CD4-positive, CD25-positive, alpha-beta regulatory T cell (primary cell): ENCODE measurements around the gene RNLS. TPM values are rescaled to one million over a fixed set of nuclear protein-coding genes. Genes with fewer than 3 reads are reported as not detected.

ENCODE experiments used
- ATAC-seq, 2 donors: fragments of 150-1000 bp; cut with Tn5 transposase; one replicate each; pipeline ENCODE4 v1.10.0; 2021; ENCODE audit warnings: low read depth in 2 of 2, moderate number of reproducible peaks in 2 of 2, moderate library complexity in 1 of 2
- DNase-seq, 3 donors: peaks; one replicate each; pipeline versions ENCODE4 v3.0.0 to v3.0.0-alpha.2; 2012 to 2022; ENCODE audit warnings: mixed read lengths in 1 of 3
- H3K27ac ChIP-seq: one replicate; pipeline ENCODE4 v1.7.0; 2013; ENCODE audit warnings: mild to moderate bottlenecking, low read length; ENCODE audit not compliant: insufficient read depth, poor library complexity, severe bottlenecking
- H3K27me3 ChIP-seq: one replicate; pipeline ENCODE4 v1.7.0; 2013; ENCODE audit warnings: low read length; ENCODE audit not compliant: control insufficient read depth, insufficient read depth
- H3K36me3 ChIP-seq: one replicate; pipeline ENCODE4 v1.7.0; 2013; ENCODE audit warnings: mild to moderate bottlenecking, low read length, moderate library complexity; ENCODE audit not compliant: control insufficient read depth, insufficient read depth
- H3K4me1 ChIP-seq: 2 replicates; pipeline ENCODE4 v1.7.0; 2013; ENCODE audit warnings: mild to moderate bottlenecking, low read length; ENCODE audit not compliant: insufficient read depth, control insufficient read depth, poor library complexity, severe bottlenecking
- H3K4me3 ChIP-seq: one replicate; pipeline ENCODE4 v1.7.0; 2013; ENCODE audit warnings: low read depth, mild to moderate bottlenecking, low read length, moderate library complexity
- H3K9me3 ChIP-seq, 2 experiments: 1 replicate in 1 of 2; 2 replicates in 1 of 2; pipeline ENCODE4 v1.7.0; 2013; ENCODE audit warnings: low read length in 2 of 2, mild to moderate bottlenecking in 1 of 2, moderate library complexity in 1 of 2; ENCODE audit not compliant: control insufficient read depth in 2 of 2
- H3K27ac Mint-ChIP-seq, 3 donors: one replicate each; pipeline ENCODE4 v1.8.0; 2020 to 2022; ENCODE audit warnings: mild to moderate bottlenecking in 3 of 3, mixed read lengths in 3 of 3, moderate library complexity in 2 of 3
- H3K27me3 Mint-ChIP-seq: one replicate; pipeline ENCODE4 v1.8.0; 2022; ENCODE audit warnings: mild to moderate bottlenecking, mixed read lengths
- H3K36me3 Mint-ChIP-seq: one replicate; pipeline ENCODE4 v1.8.0; 2020; ENCODE audit warnings: mixed read lengths
- H3K4me1 Mint-ChIP-seq, 4 donors: one replicate each; pipeline ENCODE4 v1.8.0; 2020 to 2022; ENCODE audit warnings: mixed read lengths in 4 of 4, mild to moderate bottlenecking in 1 of 4
- H3K4me3 Mint-ChIP-seq, 4 donors: one replicate each; pipeline ENCODE4 v1.8.0; 2020 to 2022; ENCODE audit warnings: mild to moderate bottlenecking in 4 of 4, mixed read lengths in 4 of 4, moderate library complexity in 3 of 4
- H3K9me3 Mint-ChIP-seq, 7 donors: one replicate each; pipeline ENCODE4 v1.8.0; 2020 to 2022; ENCODE audit warnings: mixed read lengths in 7 of 7, mild to moderate bottlenecking in 3 of 7, moderate library complexity in 2 of 7
- polyA plus RNA-seq, 4 donors: library from polyadenylated mRNA; unstranded; fragments of 300-500 nt; fragmentation: Illumina TruSeq; gene quantifications; one replicate each; pipeline ENCODE4 v1.2.3, GENCODE V29; 2021
- total RNA-seq: library from RNA; stranded (reverse); gene quantifications from one replicate; pipeline ENCODE4 v1.2.3, GENCODE V29; 2022

Gene RNLS
- total and polyA plus RNA-seq, 5 donors from 2014 or later, result 1.6 to 5.6 (median 4.4) TPM

- no peaks in the 10 kb centered on the region for H3K4me1 ChIP-seq
- H3K9me3 Mint-ChIP-seq, result peaks cover 0 to 1% (median 0%) of the 10 kb centered on the region in 7 donors
- no peak overlapping the region for H3K27ac ChIP-seq
- H3K27ac Mint-ChIP-seq, result no peak overlapping the region
- H3K27me3 ChIP-seq, result no peaks in the 10 kb centered on the region
- no peak overlapping the region for H3K4me3 ChIP-seq
- H3K36me3 ChIP-seq, result no peaks in the 10 kb centered on the region
- H3K4me3 Mint-ChIP-seq, result no peak overlapping the region
- no peaks in the 10 kb centered on the region for H3K9me3 ChIP-seq
- H3K36me3 Mint-ChIP-seq, result peaks cover 4% of the 10 kb centered on the region
- DNase-seq (no peak), ATAC-seq (no peak)
- H3K27me3 Mint-ChIP-seq, result peaks cover 6% of the 10 kb centered on the region
- H3K4me1 Mint-ChIP-seq, result peaks cover 0 to 7% (median 1%) of the 10 kb centered on the region in 4 donors
Observed at GRCh38 chr10:88499569-88500470, 83.3 kb downstream of the RNLS start.

GRCh38 chr10:88497913-88498312 is 85.2 kb downstream of the RNLS start:
- Histone ChIP-seq H3K36me3 (no peaks in the 10 kb centered on the region), H3K27ac (no peak overlapping the region), H3K4me1 (no peaks in the 10 kb centered on the region), H3K27me3 (no peaks in the 10 kb centered on the region), H3K9me3 (no peaks in the 10 kb centered on the region), H3K4me3 (no peak overlapping the region)
- Mint-ChIP-seq H3K36me3 (peaks cover 4% of the 10 kb centered on the region), H3K27ac (no peak overlapping the region), H3K4me3 (no peak overlapping the region), H3K4me1 (peaks cover 0 to 7% (median 1%) of the 10 kb centered on the region in 4 donors), H3K9me3 (peaks cover 0 to 1% (median 0%) of the 10 kb centered on the region in 7 donors), H3K27me3 (peaks cover 6% of the 10 kb centered on the region)
- DNase-seq, result no peak
- no peak for ATAC-seq

DNA sequence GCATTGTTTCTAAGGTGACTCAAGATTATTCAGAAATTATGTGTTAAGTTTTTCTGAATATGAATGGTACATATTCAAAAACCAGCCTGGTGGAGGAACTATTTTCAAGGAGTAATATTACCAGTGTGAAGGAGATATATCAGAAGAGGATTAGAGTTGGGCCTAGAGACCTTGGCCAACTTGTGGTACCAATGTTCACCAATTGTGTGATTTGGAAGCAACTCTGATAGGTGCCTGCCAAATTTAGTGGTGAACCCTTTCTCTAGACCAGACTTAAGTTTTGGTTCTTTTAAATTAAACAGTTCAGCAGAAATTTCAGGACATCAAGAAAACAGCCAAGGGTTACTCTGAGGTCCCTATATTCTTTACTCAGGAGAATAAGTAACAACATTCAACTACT is 88.6 kb downstream of the RNLS start:
- DNase-seq, result no peak
- Histone ChIP-seq H3K36me3 (no peaks in the 10 kb centered on the region), H3K27ac (no peak overlapping the region), H3K9me3 (no peaks in the 10 kb centered on the region), H3K27me3 (no peaks in the 10 kb centered on the region), H3K4me1 (no peaks in the 10 kb centered on the region), H3K4me3 (no peak overlapping the region)
- Mint-ChIP-seq H3K27ac (no peak overlapping the region), H3K27me3 (peaks cover 3% of the 10 kb centered on the region), H3K4me3 (no peak overlapping the region), H3K4me1 (peaks cover 0 to 9% (median 1%) of the 10 kb centered on the region in 4 donors), H3K9me3 (peaks cover 0 to 1% (median 0%) of the 10 kb centered on the region in 7 donors), H3K36me3 (peaks cover 4% of the 10 kb centered on the region)
- ATAC-seq, result no peak

GRCh38 chr10:88493691-88494483 is 89.2 kb downstream of the RNLS start:
- no peaks in the 10 kb centered on the region for H3K36me3 ChIP-seq
- H3K4me1 ChIP-seq, result no peaks in the 10 kb centered on the region
- ATAC-seq, result no peak
- no peak overlapping the region for H3K4me3 Mint-ChIP-seq
- no peak overlapping the region for H3K27ac Mint-ChIP-seq
- H3K4me1 Mint-ChIP-seq, result peaks cover 0 to 9% (median 1%) of the 10 kb centered on the region in 4 donors
- H3K9me3 ChIP-seq, result no peaks in the 10 kb centered on the region
- peaks cover 0 to 1% (median 0%) of the 10 kb centered on the region in 7 donors for H3K9me3 Mint-ChIP-seq
- no peak overlapping the region for H3K27ac ChIP-seq
- no peaks in the 10 kb centered on the region for H3K27me3 Mint-ChIP-seq
- no peak overlapping the region for H3K4me3 ChIP-seq
- peaks cover 4% of the 10 kb centered on the region for H3K36me3 Mint-ChIP-seq
- no peaks in the 10 kb centered on the region for H3K27me3 ChIP-seq
- DNase-seq, result no peak

DNA sequence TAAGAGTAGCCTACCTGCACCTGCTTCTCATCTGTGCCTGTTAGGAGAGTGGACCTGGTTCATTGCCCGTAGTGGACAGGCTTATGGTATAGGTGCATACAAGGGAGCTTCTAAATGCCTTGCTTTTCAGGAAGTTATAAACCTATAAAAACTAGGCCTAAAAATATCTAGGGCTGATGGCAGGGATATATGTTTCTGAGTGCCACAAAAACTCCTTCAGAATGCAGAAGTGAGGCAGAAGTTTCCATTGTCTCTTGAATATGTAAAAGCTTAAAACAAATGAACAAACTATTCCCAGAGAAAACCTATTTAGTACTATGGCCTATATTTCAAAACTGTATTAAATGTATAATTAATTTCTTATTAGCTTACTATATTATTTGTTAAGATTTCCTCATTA is 91.8 kb downstream of the RNLS start:
- H3K27ac Mint-ChIP-seq, result no peak overlapping the region

GRCh38 chr10:88490231-88490980 is 92.7 kb downstream of the RNLS start:
- Histone ChIP-seq H3K36me3 (no peaks in the 10 kb centered on the region), H3K9me3 (no peaks in the 10 kb centered on the region), H3K27ac (no peak overlapping the region), H3K4me1 (no peaks in the 10 kb centered on the region), H3K27me3 (no peaks in the 10 kb centered on the region), H3K4me3 (no peak overlapping the region)
- Mint-ChIP-seq H3K9me3 (peaks cover 0 to 4% (median 0%) of the 10 kb centered on the region in 7 donors), H3K36me3 (peaks cover 10% of the 10 kb centered on the region), H3K4me3 (no peak overlapping the region), H3K27me3 (no peaks in the 10 kb centered on the region), H3K4me1 (peaks cover 0 to 2% (median 0%) of the 10 kb centered on the region in 4 donors), H3K27ac (no peak overlapping the region)
- DNase-seq (no peak), ATAC-seq (no peak)

More for the DNA sequence above, 91.8 kb downstream of the RNLS start:
- no peak for ATAC-seq
- H3K4me3 Mint-ChIP-seq, result no peak overlapping the region
- no peak for DNase-seq
- Histone ChIP-seq H3K4me1 (no peaks in the 10 kb centered on the region), H3K27me3 (no peaks in the 10 kb centered on the region), H3K36me3 (no peaks in the 10 kb centered on the region), H3K9me3 (no peaks in the 10 kb centered on the region), H3K27ac (no peak overlapping the region), H3K4me3 (no peak overlapping the region)
- peaks cover 13% of the 10 kb centered on the region for H3K36me3 Mint-ChIP-seq
- peaks cover 0 to 4% (median 0%) of the 10 kb centered on the region in 7 donors for H3K9me3 Mint-ChIP-seq
- no peaks in the 10 kb centered on the region for H3K27me3 Mint-ChIP-seq
- H3K4me1 Mint-ChIP-seq, result peaks cover 0 to 2% (median 0%) of the 10 kb centered on the region in 4 donors

- DNase-seq (no peak), ATAC-seq (no peak)
- Histone ChIP-seq H3K27ac (no peak overlapping the region), H3K4me1 (no peaks in the 10 kb centered on the region), H3K36me3 (no peaks in the 10 kb centered on the region), H3K4me3 (no peak overlapping the region), H3K27me3 (no peaks in the 10 kb centered on the region), H3K9me3 (no peaks in the 10 kb centered on the region)
- peaks cover 0 to 2% (median 0%) of the 10 kb centered on the region in 4 donors for H3K4me1 Mint-ChIP-seq
- H3K27ac Mint-ChIP-seq, result no peak overlapping the region
- peaks cover 0 to 4% (median 0%) of the 10 kb centered on the region in 7 donors for H3K9me3 Mint-ChIP-seq
- peaks cover 9% of the 10 kb centered on the region for H3K36me3 Mint-ChIP-seq
- H3K4me3 Mint-ChIP-seq, result no peak overlapping the region
- no peaks in the 10 kb centered on the region for H3K27me3 Mint-ChIP-seq
Observed at GRCh38 chr10:88489107-88489506, 94.0 kb downstream of the RNLS start.
